Gastroesophageal sphincter (tissue), 3 donors: ENCODE data around the gene CFAP119.

Experiments used
- CTCF ChIP-seq, 4 experiments: fragments of 200-600 bp in 2 of 4; fragments of 450-650 bp in 2 of 4; sonication (generic) in 1 of 4; IDR thresholded peaks; one replicate each; pipeline ENCODE4 v1.5.1; 2017 to 2019; ENCODE audit warnings: antibody characterized with exemption in 4 of 4, mild to moderate bottlenecking in 2 of 4, moderate library complexity in 2 of 4
- POLR2A ChIP-seq, 2 donors: fragments of 450-650 bp; IDR thresholded peaks; one replicate each; pipeline ENCODE4 v1.6.1; 2017; ENCODE audit warnings: antibody characterized with exemption in 2 of 2, mild to moderate bottlenecking in 2 of 2, moderate library complexity in 1 of 2

- no peak for TF ChIP-seq CTCF (IDR thresholded peaks at IDR 0.05)
- TF ChIP-seq POLR2A (IDR thresholded peaks at IDR 0.05) = no peak
Observed at GRCh38 chr16:30746638-30747175, 15.2 kb downstream of the CFAP119 start.
